Fibroblast of peridontal ligament (primary cell): ENCODE data around the gene ADAM23.

Experiments used
- DNase-seq: peaks from one replicate; pipeline ENCODE4 v3.0.0-alpha.2; 2010; ENCODE audit errors: extremely low read depth

ADAM23 gene

GRCh38 chr2:206569470-206569869 is 126.1 kb downstream of the ADAM23 start:
- no peak for DNase-seq

GRCh38 chr2:206570199-206570598 is 126.9 kb downstream of the ADAM23 start:
- DNase-seq = no peak

- peak; percentile 43 for DNase-seq
These were observed 129.4 kb downstream of the ADAM23 start for GRCh38 chr2:206572725-206573124.

GRCh38 chr2:206573793-206574192 is 130.5 kb downstream of the ADAM23 start:
- no peak for DNase-seq

- no peak for DNase-seq
These were observed 141.2 kb downstream of the ADAM23 start for GRCh38 chr2:206584323-206585116.

- DNase-seq = no peak
These were observed 142.0 kb downstream of the ADAM23 start for GRCh38 chr2:206585335-206585734.

- no peak for DNase-seq
These were observed 143.3 kb downstream of the ADAM23 start for GRCh38 chr2:206586609-206587008.

- no peak for DNase-seq
These were observed 154.4 kb downstream of the ADAM23 start for GRCh38 chr2:206597717-206598218.

GRCh38 chr2:206603243-206603642 is 159.9 kb downstream of the ADAM23 start:
- no peak for DNase-seq

- no peak for DNase-seq
These were observed 167.1 kb downstream of the ADAM23 start for GRCh38 chr2:206610451-206610850.

- DNase-seq = no peak
These were observed 167.9 kb downstream of the ADAM23 start for GRCh38 chr2:206611191-206611590.

GRCh38 chr2:206611736-206612135 is 168.4 kb downstream of the ADAM23 start:
- DNase-seq = no peak

GRCh38 chr2:206614811-206615210 is 171.5 kb downstream of the ADAM23 start:
- no peak for DNase-seq

- DNase-seq = no peak
These were observed 172.2 kb downstream of the ADAM23 start for GRCh38 chr2:206615417-206616089.

- no peak for DNase-seq
These were observed 172.8 kb downstream of the ADAM23 start for GRCh38 chr2:206616151-206616550.

- DNase-seq = no peak
These were observed 175.7 kb downstream of the ADAM23 start for GRCh38 chr2:206619011-206619410.

- DNase-seq = no peak
These were observed 182.8 kb downstream of the ADAM23 start for GRCh38 chr2:206626108-206626507.

- no peak for DNase-seq
These were observed 184.3 kb downstream of the ADAM23 start for GRCh38 chr2:206627632-206628031.

- DNase-seq = no peak
These were observed 188.0 kb downstream of the ADAM23 start for GRCh38 chr2:206631340-206631739.

- DNase-seq = no peak
These were observed 191.7 kb downstream of the ADAM23 start for GRCh38 chr2:206635015-206635414.

- DNase-seq = no peak
These were observed 196.3 kb downstream of the ADAM23 start for GRCh38 chr2:206639636-206640035.

- no peak for DNase-seq
These were observed 197.9 kb downstream of the ADAM23 start for GRCh38 chr2:206641226-206641625.
